HG02571 (cell line): ENCODE results near the gene SRMS.

Source experiments
- ATAC-seq: cut with Tn5 transposase; IDR thresholded peaks from one replicate; pipeline ENCODE4 v1.9.1; 2021; ENCODE audit warnings: mild to moderate bottlenecking, moderate library complexity; ENCODE audit not compliant: unreplicated experiment

Gene SRMS

GRCh38 chr20:63539441-63540370 is 7.8 kb downstream of the SRMS start:
- no peak for ATAC-seq

- ATAC-seq: no peak
Observed at GRCh38 chr20:63539092-63539430, 8.5 kb downstream of the SRMS start.

GRCh38 chr20:63538204-63539091 is 9.1 kb downstream of the SRMS start:
- ATAC-seq: no peak

GRCh38 chr20:63537525-63538203 is 9.9 kb downstream of the SRMS start:
- ATAC-seq: peak; percentile 79

GRCh38 chr20:63536997-63537524 is 10.5 kb downstream of the SRMS start, which contains the start of gene PTK6:
Gene PTK6, minus strand, starts transcription at chr20:63537376. Its CDS starts 62 bp downstream, at chr20:63537314.
- peak; percentile 8 for ATAC-seq

GRCh38 chr20:63536241-63536977 is 11.1 kb downstream of the SRMS start:
- no peak for ATAC-seq

GRCh38 chr20:63534831-63535651 is 12.5 kb downstream of the SRMS start:
- ATAC-seq: no peak

- no peak for ATAC-seq
Observed at GRCh38 chr20:63534427-63534830, 13.1 kb downstream of the SRMS start.

GRCh38 chr20:63533871-63534393 is 13.6 kb downstream of the SRMS start:
- ATAC-seq: no peak

GRCh38 chr20:63533388-63533787 is 14.2 kb downstream of the SRMS start:
- ATAC-seq: no peak

- ATAC-seq: no peak
Observed at GRCh38 chr20:63532449-63532971, 15.0 kb downstream of the SRMS start.

GRCh38 chr20:63531686-63532448 is 15.7 kb downstream of the SRMS start:
- ATAC-seq: no peak

- ATAC-seq: no peak
Observed at GRCh38 chr20:63530788-63531160, 16.8 kb downstream of the SRMS start.

GRCh38 chr20:63529861-63530787 is 17.4 kb downstream of the SRMS start:
- no peak for ATAC-seq

- no peak for ATAC-seq
Observed at GRCh38 chr20:63529180-63529860, 18.2 kb downstream of the SRMS start.

- no peak for ATAC-seq
Observed at GRCh38 chr20:63527184-63527583, 20.4 kb downstream of the SRMS start.
